NCI-H510A (cell line): ENCODE measurements around the gene ADCY3.
A peak's percentile ranks its signal among the peaks of the same experiment; 100 is the strongest.
"Not testable (repeated sequence)": the region's sequence is repeated elsewhere in the genome, so short reads cannot be mapped to it uniquely, and the experiment has no call there.

Experiments
- DNase-seq: peaks from one replicate; lab custom pipeline; 2025; lab: John Stamatoyannopoulos, UW

The ADCY3 gene

DNA sequence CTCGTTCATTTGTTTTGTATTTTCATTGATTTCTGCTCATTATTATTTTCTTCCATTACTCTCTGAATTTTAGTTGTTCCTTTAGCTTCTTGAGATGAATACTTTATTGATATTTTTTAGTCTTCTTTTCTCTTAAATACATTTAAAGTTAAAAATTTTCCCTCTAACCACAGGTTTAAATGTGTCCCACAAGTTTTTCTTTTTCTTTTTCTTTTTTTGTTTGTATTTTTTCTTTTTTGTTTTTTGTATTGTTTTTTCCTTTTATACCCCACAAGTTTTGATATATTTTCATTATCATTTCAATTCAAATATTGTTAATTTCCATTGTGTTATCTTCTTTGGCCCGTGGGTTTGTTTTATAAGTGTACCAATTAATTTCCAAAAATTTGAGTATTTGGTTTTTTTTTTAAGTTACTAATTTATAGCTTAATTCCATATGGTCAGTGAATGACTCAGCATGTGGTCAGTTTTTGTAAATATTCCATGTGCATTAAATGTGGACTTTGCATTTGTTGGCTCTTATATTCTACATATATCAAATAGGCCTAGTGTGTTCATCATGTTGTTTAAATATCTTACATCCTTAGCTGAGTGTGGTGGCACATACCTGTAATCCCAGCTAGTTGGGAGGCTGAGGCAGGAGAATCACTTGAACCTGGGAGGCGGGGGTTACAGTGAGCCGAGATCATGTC lies 110.6 kb downstream of the ADCY3 start:
- no peak for DNase-seq

DNA sequence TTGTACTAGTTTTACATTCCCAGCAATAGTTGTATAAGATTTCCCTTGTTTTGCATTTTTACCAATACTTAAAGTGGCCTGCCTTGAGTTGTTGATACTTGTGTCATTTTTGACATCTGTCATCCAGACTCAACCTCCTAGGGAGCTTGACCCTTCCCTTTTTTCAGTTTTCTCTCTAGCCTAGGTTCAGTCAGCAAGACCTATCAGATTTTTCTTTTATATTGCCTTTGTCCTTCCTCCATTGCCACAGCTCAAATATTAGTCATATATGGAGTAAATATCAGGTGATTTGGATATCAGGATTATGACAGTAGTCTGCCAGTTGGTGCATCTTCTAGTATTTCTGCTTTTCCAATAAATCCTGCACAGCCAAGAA lies 113.4 kb downstream of the ADCY3 start:
- no peak for DNase-seq

DNA sequence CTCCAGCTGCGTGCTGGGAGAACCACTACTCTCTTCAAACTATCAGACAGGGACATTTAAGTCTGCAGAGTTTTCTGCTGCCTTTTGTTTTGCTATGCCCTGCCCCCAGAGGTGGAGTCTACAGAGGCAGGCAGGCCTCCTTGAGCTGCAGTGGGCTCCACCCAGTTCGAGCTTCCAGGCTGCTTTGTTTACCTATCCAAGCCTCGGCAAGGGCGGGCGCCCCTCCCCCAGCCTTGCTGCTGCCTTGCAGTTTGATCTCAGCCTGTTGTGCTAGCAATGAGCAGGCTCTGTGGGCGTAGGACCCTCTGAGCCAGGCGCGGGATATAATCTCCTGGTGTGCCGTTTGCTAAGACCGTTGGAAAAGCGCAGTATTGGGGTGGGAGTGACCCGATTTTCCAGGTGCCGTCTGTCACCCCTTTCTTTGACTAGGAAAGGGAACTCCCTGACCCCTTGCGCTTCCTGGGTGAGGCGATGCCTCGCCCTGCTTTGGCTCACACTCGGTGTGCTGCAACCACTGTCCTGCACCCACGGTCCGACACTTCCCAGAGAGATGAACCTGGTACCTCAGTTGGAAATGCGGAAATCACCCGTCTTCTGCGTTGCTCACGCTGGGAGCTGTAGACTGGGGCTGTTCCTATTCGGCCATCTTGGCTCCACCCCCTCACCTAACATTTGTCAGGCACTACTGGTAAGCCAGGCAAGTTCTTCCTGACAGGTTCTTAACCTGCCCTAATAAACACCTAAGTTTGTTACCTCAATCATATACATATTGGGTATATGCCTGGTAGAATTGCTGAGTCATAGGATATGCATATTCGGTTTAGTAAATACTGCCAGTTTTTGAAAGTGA lies 114.0 kb downstream of the ADCY3 start:
- not testable (repeated sequence) for DNase-seq

DNA sequence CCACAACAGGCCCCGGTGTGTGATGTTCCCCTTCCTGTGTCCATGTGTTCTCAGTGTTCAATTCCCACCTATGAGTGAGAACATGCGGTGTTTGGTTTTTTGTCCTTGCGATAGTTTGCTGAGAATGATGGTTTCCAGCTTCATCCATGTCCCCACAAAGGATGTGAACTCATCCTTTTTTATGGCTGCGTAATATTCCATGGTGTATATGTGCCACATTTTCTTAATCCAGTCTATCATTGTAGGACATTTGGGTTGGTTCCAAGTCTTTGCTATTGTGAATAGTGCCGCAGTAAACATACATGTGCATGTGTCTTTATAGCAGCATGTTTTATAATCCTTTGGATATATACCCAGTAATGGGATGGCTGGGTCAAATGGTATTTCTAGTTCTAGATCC lies 119.5 kb downstream of the ADCY3 start:
- DNase-seq = not testable (repeated sequence)

DNA sequence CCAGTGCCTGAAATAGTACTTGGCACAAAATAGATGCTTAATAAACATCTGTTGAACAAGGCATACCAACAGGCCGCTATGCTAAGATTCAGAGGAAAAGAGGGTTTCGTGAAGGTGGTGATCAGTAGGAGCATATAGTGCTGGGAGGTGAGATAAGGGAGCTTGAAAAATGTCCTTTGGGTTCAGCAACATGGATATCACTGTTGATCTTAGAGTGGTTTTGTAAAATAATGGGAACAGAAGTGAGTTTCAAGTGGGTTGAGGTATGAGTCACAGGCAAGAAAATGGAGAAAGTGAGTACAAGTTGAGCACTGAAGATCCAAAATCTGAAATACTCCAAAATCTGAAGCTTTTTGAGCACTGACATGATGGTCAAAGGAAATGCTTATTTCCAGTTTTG lies 122.4 kb downstream of the ADCY3 start:
- DNase-seq = no peak

DNA sequence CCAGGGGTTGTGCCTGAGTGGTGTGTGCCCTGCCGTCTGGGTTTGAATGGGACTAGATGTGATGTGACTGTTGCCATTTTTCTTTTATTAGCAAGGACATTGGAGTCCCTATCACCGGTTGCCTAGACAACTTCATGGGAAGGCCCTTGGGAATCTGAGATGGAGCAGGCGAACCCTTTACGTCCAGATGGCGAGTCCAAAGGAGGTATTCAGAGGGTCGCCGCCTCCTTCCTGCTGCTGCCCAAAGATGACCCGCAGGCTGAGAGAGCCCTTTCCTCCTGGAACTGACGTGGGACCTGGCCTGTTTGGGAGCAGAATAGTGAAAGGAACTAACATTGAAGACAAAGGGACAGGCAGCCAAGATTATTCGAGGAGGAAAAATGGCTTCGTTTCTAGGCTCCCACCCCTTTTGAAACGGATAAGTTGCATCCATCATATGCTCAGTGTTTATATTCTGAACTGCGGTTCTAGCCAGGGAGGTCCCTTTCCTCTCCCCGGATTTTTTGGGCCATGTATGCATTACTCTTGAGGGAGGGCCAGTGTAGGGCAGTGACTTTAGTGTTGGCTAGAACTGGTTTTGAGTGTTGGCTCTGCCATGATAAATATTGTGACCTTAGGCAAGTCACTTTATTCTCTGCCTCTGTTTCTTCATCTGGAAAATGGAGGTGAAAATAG lies 126.1 kb downstream of the ADCY3 start:
- DNase-seq = peak; percentile 11

DNA sequence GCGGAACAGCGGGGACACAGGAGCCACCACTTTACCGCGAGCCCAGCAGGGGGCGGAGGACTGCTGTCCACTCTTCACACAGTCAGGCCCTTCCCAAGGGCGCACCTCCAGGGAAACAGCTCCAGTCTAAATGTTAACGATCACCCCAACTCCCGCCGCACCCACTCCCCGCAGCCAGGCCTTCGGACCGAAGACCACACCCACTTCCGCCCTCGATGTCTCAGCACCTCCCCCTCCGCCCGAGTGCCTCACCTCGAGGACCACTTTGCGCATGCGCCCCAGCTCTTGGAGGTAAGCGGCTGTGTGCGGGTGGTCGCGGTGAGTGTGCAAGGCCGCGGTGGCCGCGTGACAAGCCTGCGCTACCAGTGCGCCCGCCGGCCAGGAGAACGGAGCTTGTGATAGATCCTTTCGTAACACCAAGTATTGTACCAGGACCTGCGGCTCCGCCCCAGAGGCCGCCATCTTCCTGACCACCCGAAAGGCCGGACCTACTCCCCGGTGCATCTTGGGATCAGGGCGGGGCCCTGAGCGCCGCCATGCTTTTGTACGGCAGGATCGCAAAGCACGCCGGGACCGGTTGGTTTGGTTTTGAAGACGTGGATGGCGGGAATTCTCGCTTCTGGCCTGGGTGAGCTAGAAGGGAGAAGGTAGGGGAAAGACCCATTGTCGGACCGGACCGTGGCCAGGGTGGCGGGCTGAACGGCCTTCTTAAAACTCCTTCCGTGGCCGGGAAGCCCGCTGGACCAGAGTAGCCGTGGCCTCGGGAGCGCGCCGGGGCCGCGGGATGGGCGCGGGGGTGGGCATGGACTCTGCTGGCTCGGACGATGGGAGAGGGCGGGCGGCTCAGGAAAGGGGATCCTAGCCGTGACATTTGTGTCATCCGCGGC lies 126.9 kb downstream of the ADCY3 start, which contains the start of the genes CENPO and PTRHD1:
TSS of gene CENPO (plus strand) at position 552 of the 887 bp plus-strand sequence. CDS start 495 bp downstream, outside the sequence.
TSS of gene PTRHD1 (minus strand) at position 518 of the 887 bp plus-strand sequence. CDS start at position 504, 14 bp downstream.
- peak; percentile 94 for DNase-seq

DNA sequence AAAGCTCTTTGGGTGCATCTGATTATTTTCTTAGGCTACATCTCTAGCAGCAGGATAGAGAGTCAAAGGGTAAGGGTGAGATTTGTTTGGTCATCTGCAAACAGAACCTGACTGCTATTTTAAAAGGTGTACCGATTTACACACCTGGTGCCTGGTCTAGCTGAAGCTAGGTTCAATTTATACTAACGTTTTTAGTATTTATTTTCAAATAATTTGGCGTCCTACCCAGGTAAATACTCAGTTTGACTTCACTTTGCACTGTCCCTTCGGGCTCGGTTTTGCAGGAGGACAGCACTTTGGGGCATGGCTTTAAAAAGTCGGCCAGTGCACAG lies 127.5 kb downstream of the ADCY3 start:
- no peak for DNase-seq

DNA sequence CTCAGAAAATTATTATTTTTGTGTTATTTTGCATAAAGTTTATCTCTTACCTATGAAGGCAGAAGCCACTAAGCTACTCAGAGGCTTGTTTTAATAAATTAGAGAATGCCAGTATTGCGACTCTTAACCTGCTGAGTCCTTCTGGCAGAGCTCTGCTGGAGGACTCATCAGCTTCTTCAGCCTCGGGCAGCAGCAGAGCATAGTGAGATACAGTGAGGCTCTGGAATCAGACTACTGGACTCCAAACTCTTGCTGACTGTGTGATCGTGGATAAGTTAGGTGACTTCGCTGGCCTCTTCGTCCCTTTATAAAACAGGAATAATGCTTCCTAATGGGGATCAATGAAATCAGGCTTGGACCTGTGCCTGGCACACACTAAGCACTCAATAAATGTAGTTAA lies 128.6 kb downstream of the ADCY3 start:
- DNase-seq = no peak

DNA sequence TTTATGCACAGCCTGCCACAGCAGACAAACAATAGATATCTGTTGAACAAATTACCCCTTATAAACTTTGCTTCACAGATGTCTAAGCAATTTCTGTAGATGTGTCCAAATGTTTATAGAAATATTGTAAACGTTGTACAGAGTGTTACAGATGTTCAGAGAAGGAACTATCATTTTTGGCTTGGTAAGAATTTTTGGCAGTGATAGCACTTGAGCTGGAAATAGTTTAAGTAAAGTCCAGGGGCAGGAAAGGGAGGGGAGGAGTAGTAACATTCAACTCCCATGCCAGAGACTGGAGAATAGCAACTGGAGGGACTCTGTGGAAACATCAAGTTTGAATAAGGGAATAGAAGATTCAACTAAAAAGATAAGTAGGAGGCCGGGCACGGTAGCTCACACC lies 131.2 kb downstream of the ADCY3 start:
- no peak for DNase-seq

DNA sequence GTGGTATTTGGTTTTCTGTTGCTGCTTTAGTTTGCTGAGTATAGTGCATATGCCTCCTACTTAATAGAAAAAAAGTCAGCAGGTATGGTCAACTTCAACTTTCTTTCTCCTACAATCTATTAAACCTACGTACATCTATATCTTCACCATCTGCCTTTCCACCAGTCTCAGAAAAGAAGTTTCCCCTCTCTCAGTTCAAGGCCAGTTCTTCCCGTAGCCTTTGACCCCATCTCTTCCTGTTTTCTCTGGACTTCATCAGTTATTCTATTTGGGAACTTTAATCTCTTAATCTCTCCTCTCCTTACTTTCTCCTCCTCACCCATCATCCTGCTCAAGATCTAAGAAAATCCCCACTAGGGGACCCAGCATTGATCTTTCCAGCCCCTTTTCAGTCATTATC lies 132.5 kb downstream of the ADCY3 start:
- no peak for DNase-seq

DNA sequence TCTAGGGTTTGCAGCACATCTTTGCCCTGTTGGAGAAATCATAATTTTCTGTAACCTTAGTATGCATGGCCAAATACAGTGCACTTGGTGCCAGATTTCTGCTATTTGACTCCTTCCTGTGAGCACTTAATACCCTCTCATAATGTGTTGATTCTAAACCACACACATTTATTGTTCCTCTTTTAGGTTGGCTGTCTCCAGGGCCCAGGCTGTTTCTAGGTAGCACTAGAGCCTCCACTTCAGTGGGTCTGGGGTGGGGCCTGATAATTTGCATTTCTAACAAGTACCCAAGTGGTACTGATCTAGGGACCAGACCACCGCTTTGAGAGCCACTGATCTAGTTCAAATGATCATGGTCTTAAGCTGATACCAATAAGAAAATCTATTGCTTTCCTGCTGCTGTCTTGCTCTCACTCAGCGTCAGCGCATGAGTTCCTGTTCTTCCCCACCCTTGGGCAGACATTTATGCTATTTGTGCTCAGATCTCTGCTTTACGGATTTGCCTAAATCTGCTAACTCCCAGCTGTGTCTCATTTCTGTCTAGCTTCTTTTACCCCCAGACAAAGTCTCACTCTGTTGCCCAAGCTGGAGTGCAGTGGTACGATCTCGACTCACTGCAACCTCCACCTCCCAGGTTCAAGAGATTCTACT lies 134.2 kb downstream of the ADCY3 start:
- DNase-seq = no peak

DNA sequence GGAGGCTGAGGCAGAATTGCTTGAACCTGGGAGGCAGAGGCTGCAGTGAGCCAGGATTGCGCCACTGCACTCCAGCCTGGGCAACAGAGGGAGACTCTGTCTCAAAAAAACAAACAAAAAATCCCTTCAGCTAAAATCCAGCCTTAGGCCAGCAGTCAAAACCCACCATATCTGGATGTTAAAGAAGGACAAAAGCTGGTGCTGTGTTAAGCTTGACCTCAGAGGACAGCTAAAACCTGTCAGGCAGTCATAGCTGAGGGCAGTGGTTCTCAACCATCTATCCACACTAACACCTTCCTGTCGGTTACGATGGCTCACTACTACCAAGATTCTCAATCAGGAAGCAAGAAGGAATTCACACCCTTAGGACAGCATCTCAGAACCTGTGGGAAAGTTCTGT lies 136.4 kb downstream of the ADCY3 start:
- no peak for DNase-seq

DNA sequence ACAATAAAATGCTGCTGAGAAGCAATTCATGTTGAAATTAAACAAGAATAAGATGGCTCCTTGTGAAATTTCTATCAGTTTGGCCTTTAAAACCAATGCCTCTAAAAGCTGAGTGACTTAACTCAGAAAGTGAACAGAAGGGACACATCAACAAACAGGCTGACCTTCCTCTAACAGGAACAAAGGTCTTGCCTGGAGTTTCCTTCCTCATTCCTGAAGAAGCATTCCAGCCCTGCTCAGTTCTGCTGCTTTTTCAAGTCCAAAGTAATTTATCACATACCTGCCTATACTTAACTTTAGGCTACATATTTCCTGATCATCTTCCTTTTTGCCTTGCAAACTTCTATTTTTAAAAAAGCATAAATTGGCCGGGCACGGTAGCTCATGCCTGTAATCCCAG lies 140.9 kb downstream of the ADCY3 start:
- no peak for DNase-seq

DNA sequence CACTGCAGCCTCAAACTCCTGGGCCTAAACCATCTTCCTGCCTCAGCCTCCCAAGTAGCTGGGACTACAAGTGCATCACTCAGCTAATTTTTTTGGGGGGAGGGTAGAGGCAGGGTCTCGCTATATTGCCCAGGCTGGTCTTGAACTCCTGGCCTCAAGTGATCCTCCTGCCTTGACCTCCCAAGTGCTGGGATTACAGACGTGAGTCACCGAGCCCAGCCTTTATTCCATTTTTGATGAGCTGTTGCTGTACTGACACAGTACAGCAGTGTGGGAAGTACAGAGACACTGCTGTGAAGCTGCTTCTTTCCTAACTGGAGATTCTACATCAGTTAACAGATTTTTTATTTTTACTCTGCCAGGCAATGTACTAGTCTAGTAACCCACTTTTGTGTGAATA lies 145.7 kb downstream of the ADCY3 start:
- no peak for DNase-seq

DNA sequence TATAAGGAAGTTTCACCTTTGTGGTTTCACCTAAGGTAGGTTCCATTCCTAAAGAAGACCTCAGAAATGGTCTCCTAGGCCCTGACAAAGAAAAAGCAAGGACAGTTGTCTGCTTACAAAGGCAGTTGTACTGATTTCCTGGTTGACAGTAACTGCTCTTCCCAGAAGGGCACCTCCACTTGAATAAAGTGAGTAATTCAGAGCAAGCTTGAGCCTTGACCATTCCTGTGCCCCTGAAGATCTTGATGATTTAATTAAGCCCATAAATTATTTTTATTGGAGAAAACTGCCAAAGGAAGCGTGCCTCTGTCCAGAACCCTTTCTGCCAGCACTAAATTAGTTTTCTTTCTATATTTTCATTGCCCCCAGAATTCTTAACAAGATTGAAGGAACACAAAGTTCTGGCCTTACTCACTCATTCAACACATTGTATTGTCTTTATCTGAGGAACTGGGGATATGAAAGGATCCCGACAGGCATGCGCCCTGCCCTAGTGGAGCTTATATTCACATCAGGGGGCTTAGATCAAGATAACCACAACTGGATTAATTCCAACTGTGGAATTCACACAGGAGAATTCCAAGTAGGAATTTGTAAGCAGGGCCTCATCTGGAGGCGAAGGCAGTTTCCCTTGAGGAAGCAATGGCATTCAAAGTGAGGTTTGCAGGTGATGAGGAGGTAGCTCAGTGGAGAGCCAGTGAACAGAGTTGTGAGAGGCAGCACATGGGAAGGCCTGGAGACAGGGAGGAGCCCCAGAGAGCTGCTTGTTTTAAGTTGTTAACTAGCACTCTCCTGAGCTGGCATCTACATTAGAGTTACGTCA lies 148.1 kb downstream of the ADCY3 start:
- no peak for DNase-seq

DNA sequence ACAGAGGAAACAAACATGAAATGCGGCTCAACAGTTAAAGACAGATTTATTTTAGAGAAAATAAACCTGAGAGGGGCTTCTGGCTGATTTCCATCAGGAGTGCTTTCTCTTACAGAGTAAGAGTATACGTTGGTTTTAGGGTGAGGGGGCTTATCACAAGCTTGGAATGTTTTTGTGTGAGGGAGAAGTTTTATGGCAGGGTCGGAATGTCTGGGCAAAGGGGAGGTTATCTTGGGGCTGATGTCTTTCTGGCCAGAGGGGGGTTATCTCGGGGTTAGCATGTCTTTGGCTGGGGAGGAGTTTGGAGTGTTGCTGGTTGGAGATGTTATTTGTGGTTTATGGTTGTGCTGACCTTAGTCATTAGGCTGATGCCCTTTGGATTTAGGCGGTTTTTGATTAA lies 149.0 kb downstream of the ADCY3 start:
- no peak for DNase-seq
